HG03025 (cell line): Measurements from ENCODE around the gene ZNF205.

ENCODE experiments used
- ATAC-seq: cut with Tn5 transposase; IDR thresholded peaks from one replicate; pipeline ENCODE4 v1.9.1; 2021; ENCODE audit warnings: mild to moderate bottlenecking, moderate library complexity; ENCODE audit not compliant: unreplicated experiment, low FRiP score

Gene ZNF205

DNA sequence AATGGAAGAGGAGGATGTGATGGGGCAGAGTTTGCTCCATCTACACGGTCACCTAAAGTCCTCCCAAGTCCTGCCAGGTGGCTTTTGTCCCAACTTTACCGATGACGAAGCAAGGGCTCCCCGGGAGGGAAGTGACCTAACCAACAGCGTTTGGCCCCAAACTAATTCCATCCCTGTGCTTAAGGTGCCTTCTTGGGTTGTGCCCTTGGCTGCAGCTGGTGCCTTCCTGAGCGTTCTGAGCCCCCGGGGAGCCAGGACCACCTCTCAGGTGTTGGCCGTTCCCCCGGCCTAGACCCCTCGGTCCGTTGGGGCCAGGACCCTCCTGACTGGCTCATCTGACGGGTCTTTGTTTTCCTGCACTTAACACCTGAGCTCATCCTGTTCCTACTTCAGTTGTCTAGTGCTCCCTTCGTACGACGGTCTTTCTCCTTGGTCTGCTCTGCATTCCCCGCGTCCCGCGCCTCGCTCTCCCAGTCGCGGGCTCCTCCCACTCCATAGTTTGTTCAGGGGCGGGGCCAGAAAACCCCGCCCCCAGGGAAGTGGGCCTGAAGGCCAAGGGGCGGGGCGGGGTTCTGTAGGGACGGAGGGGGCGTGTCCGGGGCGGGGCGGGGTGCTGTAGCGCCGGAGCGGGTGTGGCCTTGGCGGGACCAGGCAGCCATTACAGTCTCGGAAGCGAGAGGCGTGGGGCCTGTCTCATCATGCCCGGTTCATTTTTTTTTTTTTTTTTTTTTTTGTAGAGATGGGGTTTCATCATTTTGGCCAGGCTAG, 12.5 kb upstream of the ZNF205 start:
- peak; percentile 48 for ATAC-seq

DNA sequence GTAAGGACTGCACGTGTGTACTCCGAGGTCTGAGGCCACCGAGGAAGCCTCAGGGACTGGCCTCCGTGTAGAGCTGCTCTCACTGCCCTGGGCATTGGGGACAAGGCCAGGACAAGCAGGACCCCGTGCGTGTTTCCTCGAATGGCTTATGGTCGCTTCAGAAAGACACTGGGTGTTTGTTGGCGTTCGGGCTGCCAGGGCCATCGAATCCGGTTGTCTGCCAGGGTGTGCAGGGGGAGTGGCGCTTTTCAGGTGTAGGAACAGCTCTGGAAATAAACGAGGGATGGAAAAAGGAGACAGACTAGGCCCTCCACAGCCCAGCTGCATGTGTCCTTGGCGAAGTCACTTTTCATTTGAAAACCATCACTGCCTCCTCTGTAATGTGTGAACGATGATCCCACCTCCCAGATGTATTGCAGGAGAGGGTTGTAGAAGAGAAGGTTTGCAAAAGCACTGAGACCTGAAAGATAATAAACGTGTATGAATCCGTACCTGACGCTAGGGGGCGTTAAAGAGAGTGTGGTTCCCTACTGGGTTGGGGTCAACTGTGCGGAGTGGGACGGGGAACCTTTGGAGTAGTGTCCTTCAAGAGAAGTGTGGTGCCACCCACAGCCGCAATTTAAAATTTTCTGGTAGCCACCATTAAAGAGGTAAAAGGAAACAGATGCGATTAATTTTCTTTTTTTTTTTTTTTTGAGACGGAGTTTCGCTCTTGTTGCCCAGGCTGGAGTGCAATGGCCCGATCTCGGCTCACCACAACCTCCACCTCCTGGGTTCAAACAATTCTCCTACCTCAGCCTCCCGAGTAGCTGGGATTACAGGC, 11.2 kb upstream of the ZNF205 start:
- no peak for ATAC-seq

DNA sequence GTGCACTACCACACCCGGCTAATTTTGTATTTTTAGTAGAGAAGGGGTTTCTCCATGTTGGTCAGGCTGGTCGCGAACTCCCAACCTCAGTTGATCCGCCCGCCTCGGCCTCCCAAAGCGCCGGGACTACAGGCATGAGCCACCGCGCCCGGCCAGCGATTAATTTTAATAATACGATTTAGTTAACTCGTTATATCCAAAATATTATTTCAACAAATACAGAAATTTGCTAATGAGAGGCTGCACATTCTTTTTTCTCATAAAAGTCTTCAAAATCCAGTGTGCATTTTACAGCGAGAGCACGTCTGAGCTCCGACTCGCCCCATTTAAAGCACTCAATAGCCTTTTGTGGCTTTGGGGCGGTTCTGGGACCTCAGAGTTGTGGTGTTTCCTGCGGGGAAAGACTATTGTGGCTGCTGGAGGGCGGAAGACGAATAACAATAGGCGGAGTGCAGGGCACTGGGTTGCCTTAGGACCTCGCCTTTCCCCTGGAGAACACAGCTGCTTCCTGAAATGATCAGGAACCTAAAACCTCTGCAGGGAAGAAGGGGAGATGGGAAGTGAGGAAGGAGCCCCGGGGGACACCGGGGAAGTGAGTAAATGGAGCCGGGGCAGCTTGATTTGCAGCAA, 10.4 kb upstream of the ZNF205 start:
- ATAC-seq = no peak

DNA sequence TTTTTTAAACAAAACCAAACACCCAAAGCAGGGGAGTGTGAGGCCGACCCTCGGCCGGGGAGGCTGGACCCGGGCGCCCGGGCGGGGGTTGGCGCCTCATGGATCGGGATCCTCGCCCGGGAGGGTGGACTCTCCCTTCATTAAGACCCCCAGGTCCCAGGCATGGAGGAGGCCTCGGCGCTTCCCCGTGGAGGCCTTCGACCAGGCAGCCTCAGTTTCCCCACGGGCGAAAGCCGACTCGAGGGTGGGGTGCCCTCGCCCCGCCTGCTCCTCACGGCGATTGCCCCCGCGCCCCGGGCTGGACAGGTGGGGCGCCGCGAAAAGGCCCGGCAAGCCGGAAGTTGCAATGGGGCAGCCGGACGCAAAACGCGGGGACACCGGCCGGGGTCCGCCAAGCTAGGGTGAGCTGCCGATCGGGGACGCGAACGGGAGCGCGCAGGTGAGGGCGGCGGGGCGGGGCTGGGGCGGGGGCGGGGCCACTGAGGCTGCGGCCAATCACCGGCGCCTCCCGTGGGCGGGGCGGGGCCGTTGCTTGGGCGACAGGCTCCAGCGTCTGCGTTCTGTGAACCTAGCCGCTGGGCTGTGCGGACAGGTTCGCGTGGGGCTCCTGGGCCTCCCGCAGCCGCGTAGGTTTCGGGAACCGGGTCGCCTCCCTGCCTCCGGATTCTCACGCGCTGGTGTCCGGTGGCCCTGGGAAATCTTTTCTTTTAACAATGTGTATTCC, 6.0 kb upstream of the ZNF205 start:
- peak; percentile 78 for ATAC-seq

DNA sequence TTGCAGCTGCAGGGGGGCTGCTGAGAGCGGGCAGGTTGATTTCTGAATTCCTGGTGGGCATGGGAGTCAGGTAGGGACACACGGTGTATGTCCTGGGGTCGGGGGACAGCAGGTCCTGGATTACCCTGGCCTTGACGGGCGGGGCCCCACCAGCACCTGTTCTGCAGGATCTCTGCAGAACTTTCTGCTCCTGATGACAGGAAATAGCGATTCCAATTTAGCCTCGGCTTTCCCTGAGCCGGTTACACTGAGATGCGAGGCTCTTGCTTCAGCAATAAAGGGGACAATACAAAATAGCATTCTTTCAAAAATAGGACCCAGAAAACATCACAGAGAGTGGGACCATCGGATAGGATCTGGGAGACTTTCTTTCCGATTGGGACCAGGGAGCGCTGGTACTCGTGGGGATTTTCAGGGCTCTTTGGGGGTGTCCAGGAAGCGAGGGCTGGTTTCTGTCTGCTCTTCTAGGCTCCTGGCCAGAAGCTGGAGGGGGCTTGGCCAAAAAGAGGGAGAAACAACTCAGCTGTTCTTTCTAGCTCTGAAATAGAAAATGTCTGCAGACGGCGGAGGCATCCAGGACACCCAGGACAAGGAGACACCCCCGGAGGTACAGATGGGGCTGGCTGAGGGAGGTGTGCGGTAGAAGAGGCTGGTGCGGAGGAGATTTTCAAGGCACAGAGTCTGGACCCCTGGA, 642 bp downstream of the ZNF205 start:
- no peak for ATAC-seq

DNA sequence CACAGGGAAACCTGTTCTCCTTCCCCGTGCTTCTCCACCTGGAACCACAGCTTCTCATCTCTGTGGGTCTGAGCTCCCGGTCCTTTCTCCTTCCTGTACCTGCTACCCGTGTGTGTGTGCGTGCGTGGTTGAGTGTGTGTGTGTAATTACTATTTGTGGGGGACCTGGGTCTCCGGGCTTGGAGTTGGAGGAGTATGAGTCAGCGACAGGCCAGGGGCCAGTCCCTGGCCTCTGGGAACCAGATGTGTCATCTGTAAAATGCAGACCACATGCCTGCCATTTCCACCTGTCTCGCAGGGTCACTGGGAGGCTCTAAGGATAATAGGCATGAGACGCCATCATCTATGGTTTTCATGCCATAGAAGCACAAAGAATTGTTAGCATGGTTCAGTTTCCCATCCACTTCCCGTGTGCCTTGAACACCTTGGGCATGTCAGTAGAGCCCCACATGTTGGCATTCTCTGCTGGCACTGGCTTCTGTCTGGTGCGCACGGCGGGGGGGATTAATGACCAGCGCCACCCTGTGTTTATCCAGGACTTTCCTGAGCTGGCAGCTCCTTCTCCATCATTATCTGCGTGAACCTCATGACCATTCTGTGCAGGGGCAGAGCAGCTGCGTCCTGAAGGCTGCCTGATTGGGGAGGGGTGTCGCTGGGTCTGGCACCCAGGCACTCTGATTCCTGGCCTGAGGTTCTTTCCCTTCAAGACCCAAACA, 1.5 kb downstream of the ZNF205 start:
- no peak for ATAC-seq

DNA sequence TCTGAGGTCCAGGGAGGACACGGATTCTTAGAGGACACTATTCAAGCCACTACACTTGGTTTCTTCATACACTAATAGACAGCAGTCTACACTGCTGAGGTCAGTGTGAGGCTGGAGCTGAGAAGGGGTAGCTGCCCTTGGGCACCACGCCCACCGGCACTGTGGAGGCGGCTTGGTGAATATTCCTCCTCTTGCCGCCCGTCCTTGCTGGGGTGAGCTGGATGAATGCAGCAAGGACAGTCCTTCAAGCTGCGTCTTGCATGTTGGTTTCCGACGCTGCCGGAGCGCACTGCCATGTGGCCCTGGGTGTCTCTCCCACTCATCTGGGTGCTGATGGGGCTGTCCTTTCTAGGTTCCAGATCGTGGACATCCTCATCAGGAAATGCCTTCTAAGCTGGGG, 2.6 kb downstream of the ZNF205 start:
- no peak for ATAC-seq

DNA sequence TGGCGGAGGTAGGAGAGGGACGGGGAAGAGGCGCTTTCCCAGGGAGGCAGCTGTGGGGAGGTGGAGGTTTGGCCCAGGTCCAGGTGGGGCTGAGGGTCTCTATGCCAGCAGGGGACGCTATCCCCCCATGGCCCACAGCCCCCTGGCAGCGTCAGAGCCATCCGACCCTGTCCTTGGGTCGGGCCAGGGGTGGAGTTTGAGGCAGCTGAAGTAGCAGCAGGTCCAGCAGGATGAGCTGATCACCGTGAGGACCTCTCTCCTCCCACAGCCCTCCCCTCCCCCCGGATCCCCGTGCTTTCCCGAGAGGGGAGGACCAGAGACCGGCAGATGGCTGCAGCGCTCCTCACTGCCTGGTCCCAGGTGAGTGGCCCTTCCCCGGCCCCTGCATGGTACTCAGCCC, 3.2 kb downstream of the ZNF205 start:
- no peak for ATAC-seq

DNA sequence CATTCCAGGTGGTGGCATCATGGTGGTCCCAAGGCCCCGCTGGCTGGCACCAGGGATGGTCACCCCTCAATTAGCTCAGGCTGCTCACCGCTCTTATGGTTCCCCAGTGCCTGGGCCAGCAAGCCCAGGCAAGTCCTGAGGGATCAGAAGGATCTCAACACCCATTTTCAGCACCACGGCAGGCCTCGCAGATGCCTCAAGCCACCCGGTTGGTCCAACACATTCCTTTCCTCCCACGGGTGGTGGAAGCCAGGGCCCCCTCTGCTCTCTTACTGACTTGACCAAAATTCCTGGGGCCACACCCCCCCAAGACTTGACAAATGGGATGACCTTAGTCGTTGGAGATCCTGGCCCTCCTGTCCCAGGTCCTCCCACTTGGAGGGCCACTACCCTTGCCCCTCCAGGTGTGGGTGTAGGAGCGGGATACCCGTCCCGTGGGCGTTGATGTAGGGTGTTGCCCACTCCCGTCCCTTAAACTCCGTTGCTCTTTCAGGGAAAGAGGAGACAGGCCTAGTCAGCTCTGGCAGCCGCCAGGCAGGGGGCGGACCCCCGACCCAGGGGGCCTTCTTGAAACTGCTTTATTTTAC, 5.9 kb downstream of the ZNF205 start:
- no peak for ATAC-seq

DNA sequence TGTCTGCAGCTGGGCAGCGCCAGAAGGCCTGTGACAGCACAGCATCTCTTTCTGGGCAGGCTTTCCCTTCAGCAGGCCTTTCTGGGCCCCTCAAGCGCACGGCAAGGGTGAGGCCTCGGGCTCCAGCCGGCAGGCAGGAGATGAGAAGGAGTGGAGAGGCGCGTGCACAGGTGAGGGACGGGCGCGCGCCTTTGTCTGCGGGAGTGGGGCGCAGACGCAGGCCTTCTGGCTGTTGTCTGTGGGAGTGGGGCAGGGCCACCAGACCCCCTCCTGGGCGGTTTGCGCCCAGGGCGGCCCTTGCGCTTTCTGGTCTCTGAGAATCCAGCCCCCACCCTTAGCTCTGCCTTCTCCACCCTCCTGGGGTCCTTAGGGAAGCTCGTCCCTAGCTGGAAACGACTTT, 6.5 kb downstream of the ZNF205 start:
- ATAC-seq = no peak

DNA sequence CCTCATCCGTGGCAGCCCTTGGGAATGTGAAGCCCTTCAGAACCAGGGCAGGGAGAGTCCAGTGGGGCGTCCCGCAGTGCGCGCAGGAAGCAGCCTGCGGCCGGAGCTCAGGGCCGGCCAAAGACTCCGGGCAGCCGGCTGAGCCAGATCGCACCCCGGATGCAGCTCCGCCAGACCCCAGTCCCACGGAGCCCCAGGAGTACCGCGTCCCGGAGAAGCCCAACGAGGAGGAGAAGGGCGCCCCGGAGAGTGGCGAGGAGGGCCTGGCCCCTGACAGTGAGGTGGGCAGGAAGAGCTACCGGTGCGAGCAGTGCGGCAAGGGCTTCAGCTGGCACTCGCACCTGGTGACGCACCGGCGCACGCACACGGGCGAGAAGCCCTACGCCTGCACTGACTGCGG, 6.9 kb downstream of the ZNF205 start:
- no peak for ATAC-seq

DNA sequence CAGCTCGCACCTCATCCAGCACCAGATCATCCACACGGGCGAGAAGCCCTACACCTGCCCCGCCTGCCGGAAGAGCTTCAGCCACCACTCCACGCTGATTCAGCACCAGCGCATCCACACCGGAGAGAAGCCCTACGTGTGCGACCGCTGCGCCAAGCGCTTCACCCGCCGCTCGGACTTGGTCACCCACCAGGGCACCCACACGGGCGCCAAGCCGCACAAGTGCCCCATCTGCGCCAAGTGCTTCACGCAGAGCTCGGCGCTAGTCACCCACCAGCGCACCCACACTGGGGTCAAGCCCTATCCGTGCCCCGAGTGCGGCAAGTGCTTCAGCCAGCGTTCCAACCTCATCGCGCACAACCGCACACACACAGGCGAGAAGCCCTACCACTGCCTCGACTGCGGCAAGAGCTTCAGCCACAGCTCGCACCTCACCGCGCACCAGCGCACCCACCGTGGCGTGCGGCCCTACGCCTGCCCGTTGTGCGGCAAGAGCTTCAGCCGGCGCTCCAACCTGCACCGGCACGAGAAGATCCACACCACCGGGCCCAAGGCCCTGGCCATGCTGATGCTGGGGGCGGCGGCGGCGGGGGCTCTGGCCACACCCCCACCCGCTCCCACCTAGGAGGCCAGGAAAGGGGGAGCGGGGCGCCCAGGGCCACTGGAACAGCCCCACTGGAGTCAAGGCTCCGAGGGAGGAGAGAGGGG, 7.5 kb downstream of the ZNF205 start:
- no peak for ATAC-seq

DNA sequence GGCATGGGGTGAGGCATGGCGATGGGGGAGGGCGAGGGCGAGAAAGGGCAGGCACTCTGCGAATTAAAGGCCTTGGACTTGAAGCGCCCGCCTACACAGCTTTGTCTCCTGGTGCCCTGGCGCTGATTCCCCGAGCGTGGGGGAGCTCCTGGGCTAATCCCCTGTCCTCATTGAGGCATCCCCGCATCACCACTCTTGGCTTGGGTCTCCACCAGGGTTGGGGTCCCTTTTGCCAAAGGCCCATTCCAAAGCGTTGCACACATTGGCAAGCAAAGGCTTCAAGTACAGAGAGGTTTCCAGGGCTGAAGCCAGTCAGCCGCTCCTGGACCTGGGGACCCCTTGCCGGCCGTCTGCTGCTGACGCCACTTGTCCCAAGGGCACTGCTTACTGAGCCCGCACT, 8.0 kb downstream of the ZNF205 start:
- no peak for ATAC-seq

DNA sequence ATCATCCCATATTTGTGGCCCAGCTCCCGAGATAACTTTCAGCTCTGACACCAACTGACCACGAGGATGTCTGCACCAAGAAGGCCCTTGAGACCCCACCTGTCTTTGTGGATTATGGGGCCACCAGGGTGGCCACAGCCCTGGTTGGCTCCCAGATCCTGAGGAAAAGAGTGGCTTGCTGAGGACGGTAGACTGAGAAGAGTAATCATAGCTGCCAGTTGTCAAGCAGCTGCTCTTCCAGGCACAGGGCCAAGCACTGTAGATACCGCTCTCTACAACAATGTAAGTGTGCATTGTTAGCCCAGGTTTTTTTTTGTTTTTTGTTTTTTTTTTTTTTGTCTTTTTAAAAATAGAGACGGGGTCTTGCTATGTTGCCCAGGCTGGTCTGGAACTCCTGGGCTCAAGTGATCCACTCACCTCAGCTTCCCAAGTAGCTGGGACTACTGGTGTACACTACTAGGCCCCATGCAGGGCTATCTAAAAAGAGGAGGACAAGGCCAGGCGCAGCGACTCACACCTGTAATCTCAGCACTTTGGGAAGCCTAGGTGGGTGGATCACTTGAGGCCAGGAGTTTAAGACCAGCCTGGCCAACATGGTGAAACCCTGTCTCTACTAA, 9.6 kb downstream of the ZNF205 start:
- no peak for ATAC-seq

DNA sequence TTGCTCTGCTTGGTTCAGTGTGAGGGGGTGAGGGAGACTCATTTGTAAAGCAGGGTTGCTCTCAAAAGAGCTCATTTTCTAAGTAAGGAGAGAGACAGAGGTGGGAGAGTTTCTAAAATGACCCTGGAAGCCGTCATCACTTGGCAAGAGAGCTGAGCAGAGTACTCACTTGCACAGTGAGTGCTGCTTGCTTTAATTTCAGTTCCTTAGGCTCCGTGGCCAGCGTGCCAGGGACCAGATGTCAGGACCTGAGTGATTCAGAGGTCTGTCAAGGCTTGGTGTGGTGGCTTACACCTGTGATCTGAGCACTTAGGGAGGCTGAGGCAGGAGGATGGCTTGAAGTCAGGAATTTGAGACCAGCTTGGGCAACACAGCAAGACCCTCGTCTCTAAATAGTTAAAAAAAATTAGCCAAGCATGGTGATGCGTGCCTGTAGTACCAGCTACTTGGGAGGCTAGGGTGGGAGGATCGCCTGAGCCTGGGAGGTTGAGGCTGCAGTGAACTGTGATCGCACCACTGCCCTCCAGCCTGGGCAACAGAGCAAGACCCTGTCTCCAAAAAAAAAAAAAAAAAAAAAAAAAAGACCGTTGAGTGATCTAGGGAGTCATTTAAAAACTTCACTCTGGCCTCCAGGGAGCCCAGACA, 10.7 kb downstream of the ZNF205 start:
- ATAC-seq = no peak

DNA sequence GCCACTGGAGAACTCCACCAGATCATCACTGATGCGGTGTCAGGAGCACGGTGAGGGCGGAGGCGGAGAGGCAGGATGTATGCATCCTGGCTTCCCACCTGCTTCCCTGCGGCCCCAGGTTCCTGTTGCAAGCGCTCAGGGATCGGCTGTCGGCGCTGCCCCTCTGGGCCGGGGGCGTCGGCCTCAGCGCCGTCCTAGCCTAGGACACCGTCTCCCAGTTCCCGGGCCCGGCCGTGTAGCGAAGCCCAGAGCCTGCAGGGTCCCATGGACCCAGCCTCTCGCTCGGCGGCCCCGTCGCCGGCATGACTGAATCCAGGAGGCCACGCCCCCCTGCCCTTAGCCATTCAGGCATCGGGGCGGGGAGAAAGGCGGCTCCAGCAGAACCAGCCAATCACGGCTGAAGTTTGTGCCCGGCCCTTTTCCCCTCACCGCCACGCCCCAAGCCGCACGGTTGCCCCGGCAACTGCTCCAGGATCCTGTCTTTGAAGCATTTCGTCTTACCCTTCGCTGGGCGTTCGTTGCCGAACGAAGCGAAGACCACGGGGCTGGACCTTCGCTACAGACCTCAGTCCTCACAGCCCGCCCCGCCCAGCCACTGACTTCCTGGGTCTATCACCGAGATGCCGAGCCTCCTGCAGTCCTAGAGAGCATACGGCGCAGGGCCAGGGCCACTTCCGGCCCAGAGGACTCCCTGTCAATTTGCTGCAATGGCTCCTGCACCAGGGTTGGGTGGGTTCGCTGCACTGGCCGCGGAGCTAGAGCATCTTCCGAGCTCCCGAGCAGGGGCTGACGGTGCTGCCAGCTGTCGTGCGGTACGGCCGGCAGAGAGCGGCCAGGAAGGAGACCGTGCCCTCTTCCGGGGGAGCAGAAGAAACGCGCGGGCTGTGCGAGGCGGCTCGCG, 11.8 kb downstream of the ZNF205 start:
- ATAC-seq = peak; percentile 75

DNA sequence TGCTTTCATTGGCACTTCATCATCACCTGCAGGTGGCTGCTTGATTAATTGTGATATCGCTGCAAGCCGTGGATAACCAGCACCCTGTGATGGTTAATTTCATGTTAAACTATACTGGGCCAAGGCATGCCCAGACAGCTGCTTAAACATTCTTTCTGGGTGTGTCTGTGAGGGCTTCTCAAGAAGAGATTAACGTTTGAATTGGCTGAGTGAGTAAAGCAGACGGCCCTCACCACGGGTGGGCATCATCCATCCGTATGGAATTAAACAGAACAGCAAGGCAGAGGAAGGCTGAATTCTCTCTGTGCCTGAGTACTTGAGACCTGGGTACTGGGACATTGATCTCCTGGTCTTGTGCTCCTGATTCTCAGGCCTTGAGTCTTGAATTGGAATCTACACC, 15.4 kb downstream of the ZNF205 start:
- no peak for ATAC-seq
